A549 (cell line): ENCODE measurements around the gene ADD1. TPM values are rescaled to one million over a fixed set of nuclear protein-coding genes. Genes with fewer than 3 reads are reported as not detected.

Experiments used
- ATAC-seq, 2 experiments: fragments of 200-7000 bp in 1 of 2; fragments of >200 bp in 1 of 2; cut with Nextera tagmentation in 1 of 2; cut with Tn5 transposase in 1 of 2; 3 replicates each; pipeline versions ENCODE4 v1.8.0 to v1.9.1; 2018 to 2020; ENCODE audit warnings: mild to moderate bottlenecking in 1 of 2, moderate library complexity in 1 of 2
- CTCF ChIA-PET: fragments of 300-600 bp; sonication (Branson Sonifier 250); formaldehyde crosslinking; extraction: SDS; loops from one replicate; lab custom pipeline; 2021; ENCODE audit warnings: antibody characterized with exemption, inconsistent platforms; lab: Yijun Ruan, JAX
- POLR2A ChIA-PET: fragments of 350-600 bp; formaldehyde crosslinking; extraction: SDS; loops from one replicate; lab custom pipeline; 2021; ENCODE audit warnings: antibody characterized with exemption, inconsistent platforms; lab: Yijun Ruan, JAX
- DNase-seq, 2 experiments: peaks; one replicate each; pipeline versions ENCODE4 v3.0.0 to v3.0.0-alpha.2; 2011 to 2016; ENCODE audit warnings: low read depth in 1 of 2, low spot score in 1 of 2
- FAIRE-seq: peaks from 2 replicates; lab custom pipeline; 2011; peaks lifted over from hg19 to GRCh38; lab: Jason Lieb, UNC
- H3K27ac ChIP-seq, 2 experiments: fragments of >200 bp; sonication (Bioruptor Twin); formaldehyde crosslinking; 3 replicates each; pipeline ENCODE4 v1.5.1; 2016 to 2017
- H3K4me1 ChIP-seq: fragments of >200 bp; sonication (Bioruptor Twin); formaldehyde crosslinking; 3 replicates; pipeline ENCODE4 v1.6.1; 2016
- H3K4me2 ChIP-seq: fragments of >200 bp; sonication (Bioruptor Twin); formaldehyde crosslinking; 3 replicates; pipeline ENCODE4 v1.6.1; 2016
- H3K4me3 ChIP-seq: fragments of >200 bp; sonication (Bioruptor Twin); formaldehyde crosslinking; 3 replicates; pipeline ENCODE4 v1.5.1; 2016
- H3K9me3 ChIP-seq: fragments of >200 bp; sonication (Bioruptor Twin); formaldehyde crosslinking; 3 replicates; pipeline ENCODE4 v1.6.1; 2016
- BHLHE40 ChIP-seq: IDR thresholded peaks from 2 replicates; pipeline ENCODE4 v1.6.1; 2012; ENCODE audit warnings: low read depth, low read length, inconsistent platforms
- E2F6 ChIP-seq: IDR thresholded peaks from 2 replicates; pipeline ENCODE4 v1.6.1; 2012; ENCODE audit warnings: low read depth, borderline replicate concordance
- FOSL2 ChIP-seq, 2 experiments: fragments of 450-650 bp in 1 of 2; fragments of >200 bp in 1 of 2; sonication (Bioruptor Twin) in 1 of 2; formaldehyde crosslinking; IDR thresholded peaks; 2 replicates each; pipeline versions ENCODE4 v1.5.0 to v1.6.1; 2016 to 2020; ENCODE audit warnings: mild to moderate bottlenecking in 1 of 2, moderate library complexity in 1 of 2
- HOXB5 ChIP-seq: fragments of 250-450 bp; sonication (Bioruptor Pico); IDR thresholded peaks from 2 replicates; pipeline ENCODE4 v1.5.0; 2020; ENCODE audit warnings: mild to moderate bottlenecking, moderate library complexity
- JUNB ChIP-seq: fragments of >200 bp; sonication (Bioruptor Twin); formaldehyde crosslinking; IDR thresholded peaks from 2 replicates; pipeline ENCODE4 v1.6.1; 2016
- KDM1A ChIP-seq: fragments of 200-600 bp; sonication (generic); IDR thresholded peaks from 2 replicates; pipeline ENCODE4 v1.6.1; 2016; ENCODE audit warnings: low read depth, mild to moderate bottlenecking
- MAFK ChIP-seq: fragments of 450-650 bp; IDR thresholded peaks from 2 replicates; pipeline ENCODE4 v1.6.1; 2014; ENCODE audit not compliant: partially characterized antibody
- NPAS2 ChIP-seq: fragments of 250-450 bp; sonication (Bioruptor Pico); IDR thresholded peaks from 2 replicates; pipeline ENCODE4 v1.8.0; 2022; ENCODE audit warnings: mild to moderate bottlenecking, moderate library complexity, borderline replicate concordance
- PHF8 ChIP-seq: fragments of 200-600 bp; sonication (generic); IDR thresholded peaks from 2 replicates; pipeline ENCODE4 v1.6.1; 2016; ENCODE audit warnings: low read depth, mild to moderate bottlenecking, antibody characterized with exemption, moderate library complexity, borderline replicate concordance
- POLR2A ChIP-seq: IDR thresholded peaks from 2 replicates; pipeline ENCODE4 v1.6.1; 2012; ENCODE audit warnings: mild to moderate bottlenecking, low read length
- POLR2AphosphoS2 ChIP-seq: conservative IDR thresholded peaks from 2 replicates; pipeline ENCODE4 v1.6.1; 2012; ENCODE audit warnings: low read length, improper control_type of control experiment, inconsistent platforms
- RAD21 ChIP-seq, 2 experiments: fragments of >200 bp in 1 of 2; sonication (Bioruptor Twin) in 1 of 2; formaldehyde crosslinking in 1 of 2; IDR thresholded peaks in 1 of 2; conservative IDR thresholded peaks in 1 of 2; 2 replicates in 1 of 2; 3 replicates in 1 of 2; pipeline ENCODE4 v1.6.1; 2012 to 2018; ENCODE audit warnings: inconsistent platforms in 1 of 2
- RARB ChIP-seq: fragments of 250-450 bp; sonication (Bioruptor Pico); IDR thresholded peaks from 2 replicates; pipeline ENCODE4 v1.8.0; 2021; ENCODE audit warnings: mild to moderate bottlenecking, moderate library complexity
- RNF2 ChIP-seq: fragments of 200-600 bp; sonication (generic); IDR thresholded peaks from 2 replicates; pipeline ENCODE4 v1.6.1; 2016; ENCODE audit warnings: low read depth, mild to moderate bottlenecking, antibody characterized with exemption, moderate library complexity, borderline replicate concordance
- USF2 ChIP-seq: fragments of 450-650 bp; IDR thresholded peaks from 2 replicates; pipeline ENCODE4 v1.6.1; 2014; ENCODE audit warnings: antibody characterized with exemption
- ZC3H11A ChIP-seq: fragments of 450-650 bp; IDR thresholded peaks from 2 replicates; pipeline ENCODE4 v1.6.1; 2014; ENCODE audit warnings: antibody characterized with exemption, mild to moderate bottlenecking
- WGBS: methylation state at CpG from one replicate; pipeline ENCODE4 v1.1.6; 2017; ENCODE audit errors: missing lambda C conversion rate; 5-methylcytosine and 5-hydroxymethylcytosine counted together
- polyA plus RNA-seq, 4 experiments: library from polyadenylated mRNA; depleted of rRNA in 3 of 4; stranded (reverse); fragments of >200 nt; fragmentation: RNase III in 1 of 4; extraction: RNeasy Plus Mini Kit Qiagen cat#74134 plus additional on column Dnase treatment in 1 of 4; gene quantifications; 2 replicates in 3 of 4; 3 replicates in 1 of 4; pipeline ENCODE4 v1.2.3, GENCODE V29; 2011 to 2017

The ADD1 gene
- polyA plus RNA-seq, 2 of the 4 experiments (the other 2 are of a cell fraction) = 59.7 to 60.3 TPM

GRCh38 chr4:2802618-2803531 lies 40.8 kb upstream of the ADD1 start:
- CTCF ChIA-PET = interaction anchor here (1.0 to 1.9 kb wide), 2 partner anchors 39 to 42 kb away, joined by 3 to 5 read pairs; no protein-coding TSS in a partner anchor
- ATAC-seq (no peak), DNase-seq (no peak), FAIRE-seq (no peak)
- TF ChIP-seq MAFK = peak; percentile 38
- no peak for TF ChIP-seq FOSL2 (IDR thresholded peaks at IDR 0.05)
- TF ChIP-seq FOSL2 (CRISPR knock-in tag; IDR thresholded peaks at IDR 0.05) = no peak
- TF ChIP-seq PHF8 = no peak
- TF ChIP-seq BHLHE40 = no peak
- TF ChIP-seq RNF2 = no peak
- no peak for TF ChIP-seq E2F6
- no peak for TF ChIP-seq USF2
- peaks cover 32% of the 10 kb centered on the region for H3K4me1 ChIP-seq
- H3K4me2 ChIP-seq = no peak overlapping the region
- POLR2A ChIA-PET = no interaction called here
- no peaks in the 10 kb centered on the region for H3K9me3 ChIP-seq
- H3K27ac ChIP-seq = no peak overlapping the region
- no peak overlapping the region for H3K4me3 ChIP-seq
- 95% methylated on average over 24 of the region's 27 CpGs for WGBS

- WGBS = 86% methylated on average over 16 of the region's 20 CpGs
- ChIA-PET CTCF (interaction anchor here (1.0 to 1.9 kb wide), 2 partner anchors 40 to 43 kb away, joined by 3 to 5 read pairs; no protein-coding TSS in a partner anchor), POLR2A (no interaction called here)
- no peak overlapping the region for H3K4me3 ChIP-seq
- H3K4me2 ChIP-seq = no peak overlapping the region
- DNase-seq (no peak), ATAC-seq (no peak), FAIRE-seq (no peak)
- no peak overlapping the region for H3K27ac ChIP-seq
- H3K9me3 ChIP-seq = no peaks in the 10 kb centered on the region
- peaks cover 23% of the 10 kb centered on the region for H3K4me1 ChIP-seq
- no peak for TF ChIP-seq POLR2AphosphoS2
These were observed 39.8 kb upstream of the ADD1 start for GRCh38 chr4:2803624-2804448.

- CTCF ChIA-PET = interaction anchor here (1.9 kb wide), 1 partner anchor 40 kb away, joined by 5 read pairs; no protein-coding TSS in a partner anchor
- Histone ChIP-seq H3K27ac (no peak overlapping the region), H3K4me2 (no peak overlapping the region), H3K9me3 (no peaks in the 10 kb centered on the region), H3K4me3 (no peak overlapping the region), H3K4me1 (peaks cover 20% of the 10 kb centered on the region)
- 92% methylated on average over 7 of the region's 10 CpGs for WGBS
- ATAC-seq (no peak), FAIRE-seq (no peak), DNase-seq (no peak)
- POLR2A ChIA-PET = no interaction called here
- TF ChIP-seq PHF8 = no peak
- no peak for TF ChIP-seq ZC3H11A
- TF ChIP-seq RARB (CRISPR knock-in tag) = no peak
- TF ChIP-seq HOXB5 (CRISPR knock-in tag) = no peak
- TF ChIP-seq JUNB = no peak
- TF ChIP-seq RAD21 (conservative IDR thresholded peaks at IDR 0.05 in 1 of 2, IDR thresholded peaks at IDR 0.05 in 1 of 2) = no peak
- TF ChIP-seq NPAS2 = no peak
- no peak for TF ChIP-seq KDM1A
- TF ChIP-seq POLR2A = no peak
- no peak for TF ChIP-seq RNF2
These were observed 39.1 kb upstream of the ADD1 start for GRCh38 chr4:2804449-2804972.
